Small intestine (tissue), 7 donors: ENCODE measurements around the gene RBM28. TPM values are rescaled to one million over a fixed set of nuclear protein-coding genes. Genes with fewer than 3 reads are reported as not detected.

ENCODE experiments used
- DNase-seq, 2 donors: peaks; one replicate each; pipeline versions ENCODE4 v3.0.0 to v3.0.0-alpha.2; 2013
- FAIRE-seq: peaks from 2 replicates; lab custom pipeline; 2012; peaks lifted over from hg19 to GRCh38; lab: Jason Lieb, UNC
- H3K27ac ChIP-seq, 3 donors: one replicate each; pipeline ENCODE4 v1.5.1; 2013; ENCODE audit warnings: low read length in 2 of 3, mild to moderate bottlenecking in 2 of 3, control low read depth in 1 of 3, inconsistent platforms in 1 of 3, low read depth in 1 of 3, moderate library complexity in 1 of 3
- H3K27me3 ChIP-seq, 3 donors: one replicate each; pipeline ENCODE4 v1.6.1; 2013; ENCODE audit warnings: low read length in 3 of 3, inconsistent platforms in 1 of 3; ENCODE audit not compliant: control insufficient read depth in 3 of 3, insufficient read depth in 3 of 3
- H3K36me3 ChIP-seq, 3 donors: one replicate each; pipeline ENCODE4 v1.6.1; 2013; ENCODE audit warnings: low read length in 3 of 3, inconsistent platforms in 1 of 3, low read depth in 1 of 3, mild to moderate bottlenecking in 1 of 3, moderate library complexity in 1 of 3; ENCODE audit not compliant: control insufficient read depth in 3 of 3, insufficient read depth in 2 of 3
- H3K4me1 ChIP-seq, 3 donors: one replicate each; pipeline ENCODE4 v1.6.1; 2013; ENCODE audit warnings: low read length in 2 of 3, inconsistent platforms in 1 of 3, low read depth in 1 of 3, mild to moderate bottlenecking in 1 of 3, moderate library complexity in 1 of 3; ENCODE audit not compliant: control insufficient read depth in 3 of 3, insufficient read depth in 2 of 3
- H3K4me3 ChIP-seq, 3 donors: one replicate each; pipeline ENCODE4 v1.5.1; 2013; ENCODE audit warnings: low read length in 3 of 3, control low read depth in 1 of 3, inconsistent platforms in 1 of 3, low read depth in 1 of 3, mild to moderate bottlenecking in 1 of 3, moderate library complexity in 1 of 3
- H3K9me3 ChIP-seq, 2 donors: one replicate each; pipeline ENCODE4 v1.6.1; 2013; ENCODE audit warnings: low read depth in 1 of 2, low read length in 1 of 2; ENCODE audit not compliant: control insufficient read depth in 2 of 2, insufficient read depth in 1 of 2
- WGBS, 3 donors: extraction: QIAGEN DNeasy Blood & Tissue Kit; methylation state at CpG; one replicate each; pipeline ENCODE4 v1.1.7; 2013; 5-methylcytosine and 5-hydroxymethylcytosine counted together
- polyA plus RNA-seq, 4 donors: library from polyadenylated mRNA; stranded (reverse) in 3 of 4; unstranded in 1 of 4; fragments of 200-250 nt in 3 of 4; fragments of 120-200 nt in 1 of 4; gene quantifications; one replicate each; pipeline versions ENCODE4 v1.2.1 to v1.2.3, GENCODE V29; 2013
- donor health status: healthy with polysubstance abuse.
- donor health status: control.
- donor health status: control.
- donor health status: Bipolar disorder and iron deficiency.
- donor health status: healthy.

RBM28 gene
- polyA plus RNA-seq, 4 donors, result 11.2 to 23.2 (median 14.6) TPM

GRCh38 chr7:128263420-128263819, 80.3 kb downstream of the RBM28 start:
- no peak overlapping the region for H3K4me3 ChIP-seq
- WGBS, 3 donors, result 70 to 83% (median 83%) methylated on average over 3 of the region's 3 CpGs
- H3K4me1 ChIP-seq, result peaks cover 0 to 28% (median 8%) of the 10 kb centered on the region in 3 donors
- DNase-seq, result no peak
- no peaks in the 10 kb centered on the region for H3K9me3 ChIP-seq
- peaks cover 0 to 10% (median 0%) of the 10 kb centered on the region in 3 donors for H3K27me3 ChIP-seq
- H3K27ac ChIP-seq, result no peak overlapping the region
- H3K36me3 ChIP-seq, result no peaks in the 10 kb centered on the region
- no peak for FAIRE-seq

GRCh38 chr7:128262273-128263028, 81.3 kb downstream of the RBM28 start:
- 92 to 96% (median 92%) methylated on average over 13 to 15 of the region's 15 CpGs for WGBS, 3 donors
- peaks cover 0 to 28% (median 8%) of the 10 kb centered on the region in 3 donors for H3K4me1 ChIP-seq
- FAIRE-seq, result no peak

GRCh38 chr7:128260069-128260795, 83.5 kb downstream of the RBM28 start:
- no peaks in the 10 kb centered on the region for H3K36me3 ChIP-seq
- H3K27me3 ChIP-seq, result no peaks in the 10 kb centered on the region
- H3K9me3 ChIP-seq, result no peaks in the 10 kb centered on the region

More at GRCh38 chr7:128262273-128263028, 81.3 kb downstream of the RBM28 start:
- peaks cover 0 to 5% (median 0%) of the 10 kb centered on the region in 3 donors for H3K27me3 ChIP-seq
- H3K27ac ChIP-seq, result no peak overlapping the region
- H3K9me3 ChIP-seq, result no peaks in the 10 kb centered on the region
- no peak for DNase-seq
- no peak overlapping the region for H3K4me3 ChIP-seq
- no peaks in the 10 kb centered on the region for H3K36me3 ChIP-seq

GRCh38 chr7:128259131-128260061, 84.3 kb downstream of the RBM28 start:
- Histone ChIP-seq H3K4me3 (no peak overlapping the region), H3K4me1 (peaks cover 0 to 16% (median 4%) of the 10 kb centered on the region in 3 donors), H3K36me3 (no peaks in the 10 kb centered on the region), H3K27me3 (no peaks in the 10 kb centered on the region), H3K9me3 (no peaks in the 10 kb centered on the region), H3K27ac (peak overlapping the region in 1 of 3 donors; percentile 10)
- FAIRE-seq (no peak), DNase-seq (peak; percentile 41 to 70)
- WGBS, 3 donors, result 22 to 51% (median 34%) methylated on average over 11 of the region's 11 CpGs

More at GRCh38 chr7:128260069-128260795, 83.5 kb downstream of the RBM28 start:
- H3K27ac ChIP-seq, result no peak overlapping the region
- no peak overlapping the region for H3K4me3 ChIP-seq
- H3K4me1 ChIP-seq, result peaks cover 0 to 19% (median 8%) of the 10 kb centered on the region in 3 donors
- WGBS, 3 donors, result 29 to 74% (median 55%) methylated on average over 12 of the region's 12 CpGs
- FAIRE-seq (no peak), DNase-seq (peak in 1 of 2 donors; percentile 25)

GRCh38 chr7:128257458-128257857, 86.2 kb downstream of the RBM28 start:
- FAIRE-seq (no peak), DNase-seq (no peak)
- WGBS, 3 donors, result 87 to 92% (median 89%) methylated on average over 14 of the region's 14 CpGs
- H3K27ac ChIP-seq, result no peak overlapping the region
- no peaks in the 10 kb centered on the region for H3K36me3 ChIP-seq
- H3K4me1 ChIP-seq, result peaks cover 0 to 12% (median 4%) of the 10 kb centered on the region in 3 donors
- no peak overlapping the region for H3K4me3 ChIP-seq
- no peaks in the 10 kb centered on the region for H3K27me3 ChIP-seq
- peaks cover 0 to 5% of the 10 kb centered on the region in 2 donors for H3K9me3 ChIP-seq

GRCh38 chr7:128255271-128255670, 88.4 kb downstream of the RBM28 start:
- 70 to 77% (median 75%) methylated on average over 2 of the region's 2 CpGs for WGBS, 3 donors
- DNase-seq, result no peak
- no peak for FAIRE-seq

GRCh38 chr7:128254470-128254869, 89.2 kb downstream of the RBM28 start:
- WGBS, 3 donors, result 63 to 79% (median 64%) methylated on average over 5 of the region's 5 CpGs
- H3K9me3 ChIP-seq, result peaks cover 0 to 5% of the 10 kb centered on the region in 2 donors
- H3K27me3 ChIP-seq, result peaks cover 0 to 3% (median 0%) of the 10 kb centered on the region in 3 donors
- FAIRE-seq, result no peak
- peaks cover 0 to 6% (median 2%) of the 10 kb centered on the region in 3 donors for H3K4me1 ChIP-seq
- H3K27ac ChIP-seq, result no peak overlapping the region
- DNase-seq, result no peak
- H3K36me3 ChIP-seq, result no peaks in the 10 kb centered on the region
- no peak overlapping the region for H3K4me3 ChIP-seq

More at GRCh38 chr7:128255271-128255670, 88.4 kb downstream of the RBM28 start:
- no peak overlapping the region for H3K4me3 ChIP-seq
- H3K4me1 ChIP-seq, result peaks cover 0 to 12% (median 4%) of the 10 kb centered on the region in 3 donors
- H3K27ac ChIP-seq, result no peak overlapping the region
- no peaks in the 10 kb centered on the region for H3K36me3 ChIP-seq
- peaks cover 0 to 2% (median 0%) of the 10 kb centered on the region in 3 donors for H3K27me3 ChIP-seq
- H3K9me3 ChIP-seq, result peaks cover 0 to 5% of the 10 kb centered on the region in 2 donors
